T-helper 1 cell treated with Interleukin-12 subunit alpha and Interleukin-12 subunit beta and Interleukin-4 antibody, amounts not matched to agents 30 ng/mL and 1 ng/mL, for 36 hours (primary cell): ENCODE measurements around the gene MLANA. TPM values are rescaled to one million over a fixed set of nuclear protein-coding genes. Genes with fewer than 3 reads are reported as not detected.

ENCODE experiments used
- intact Hi-C: fragments of 100-400 bp; cut with micrococcal nuclease; formaldehyde crosslinking; loops from one replicate; pipeline ENCODE4 v1.15.1; 2024
- total RNA-seq: library from RNA; stranded (reverse); gene quantifications from 2 replicates; pipeline ENCODE4 v1.2.3, GENCODE V29; 2022

Gene MLANA
- not detected in 2 replicates for total RNA-seq

GRCh38 chr9:5890641-5891040, at the start of gene MLANA:
Gene MLANA (plus strand): TSS chr9:5890889. CDS start chr9:5892475, 1,586 bp downstream.
- intact Hi-C loops, result no loop called here

- intact Hi-C loops, result loop anchor here (1.0 to 5.0 kb wide), 6 partner anchors 9 to 1100 kb away; partner anchors contain the start of genes AK3, CD274, ERMP1 and PDCD1LG2
These were observed 48.7 kb upstream of the MLANA start for GRCh38 chr9:5841771-5842573.

GRCh38 chr9:5842929-5843793, 47.5 kb upstream of the MLANA start:
- intact Hi-C loops, result loop anchor here (5.0 kb wide), 4 partner anchors 331 to 1101 kb away; partner anchors contain the start of genes AK3, CD274 and PDCD1LG2

- intact Hi-C loops, result loop anchor here (1.0 to 5.0 kb wide), 6 partner anchors 216 to 1102 kb away; partner anchors contain the start of genes AK3, CD274, PDCD1LG2 and UHRF2
These were observed 46.8 kb upstream of the MLANA start for GRCh38 chr9:5843794-5844471.

- intact Hi-C loops, result loop anchor here (2.0 to 5.0 kb wide), 2 partner anchors 568 to 1912 kb away; partner anchors contain the start of gene UHRF2
These were observed 45.5 kb upstream of the MLANA start for GRCh38 chr9:5845157-5845531.

- intact Hi-C loops, result loop anchor here (5.0 kb wide), 1 partner anchor 1911 kb away; no protein-coding TSS in a partner anchor
These were observed 44.6 kb upstream of the MLANA start for GRCh38 chr9:5846096-5846495.

- intact Hi-C loops, result loop anchor here (5.0 kb wide), 1 partner anchor 1911 kb away; no protein-coding TSS in a partner anchor
These were observed 44.2 kb upstream of the MLANA start for GRCh38 chr9:5846501-5846921.

- intact Hi-C loops, result loop anchor here (5.0 kb wide), 1 partner anchor 1909 kb away; no protein-coding TSS in a partner anchor
These were observed 42.3 kb upstream of the MLANA start for GRCh38 chr9:5848372-5848882.

GRCh38 chr9:5850724-5851122, 40.0 kb upstream of the MLANA start:
- intact Hi-C loops, result loop anchor here (1.0 to 2.0 kb wide), 4 partner anchors 9 to 36 kb away; partner anchors contain the start of gene ERMP1

GRCh38 chr9:5851445-5851844, 39.2 kb upstream of the MLANA start:
- intact Hi-C loops, result loop anchor here (1.0 to 2.0 kb wide), 4 partner anchors 10 to 35 kb away; partner anchors contain the start of gene ERMP1

GRCh38 chr9:5852987-5853386, 37.7 kb upstream of the MLANA start:
- intact Hi-C loops, result no loop called here

- intact Hi-C loops, result no loop called here
These were observed 37.1 kb upstream of the MLANA start for GRCh38 chr9:5853617-5854016.

- intact Hi-C loops, result no loop called here
These were observed 36.5 kb upstream of the MLANA start for GRCh38 chr9:5854063-5854790.

GRCh38 chr9:5857928-5858327, 32.8 kb upstream of the MLANA start:
- intact Hi-C loops, result no loop called here

- intact Hi-C loops, result no loop called here
These were observed 31.9 kb upstream of the MLANA start for GRCh38 chr9:5858833-5859232.

GRCh38 chr9:5863092-5863746, 27.5 kb upstream of the MLANA start:
- intact Hi-C loops, result no loop called here

- intact Hi-C loops, result no loop called here
These were observed 26.2 kb upstream of the MLANA start for GRCh38 chr9:5864446-5864845.

- intact Hi-C loops, result no loop called here
These were observed 24.4 kb upstream of the MLANA start for GRCh38 chr9:5866272-5866671.

- intact Hi-C loops, result no loop called here
These were observed 24.0 kb upstream of the MLANA start for GRCh38 chr9:5866685-5867084.
